Breast epithelium (tissue), 3 donors: Measurements from ENCODE around the gene TNFRSF6B.

ENCODE experiments used
- CTCF ChIP-seq, 3 donors: fragments of 450-650 bp; IDR thresholded peaks; one replicate each; pipeline ENCODE4 v1.5.1; 2016 to 2017; ENCODE audit warnings: antibody characterized with exemption in 3 of 3, mild to moderate bottlenecking in 3 of 3, moderate library complexity in 3 of 3
- POLR2A ChIP-seq: fragments of 450-650 bp; IDR thresholded peaks from one replicate; pipeline ENCODE4 v1.6.1; 2016; ENCODE audit warnings: antibody characterized with exemption, mild to moderate bottlenecking, moderate library complexity
- POLR2AphosphoS5 ChIP-seq, 3 donors: sonication (generic); formaldehyde crosslinking; IDR thresholded peaks; one replicate each; pipeline ENCODE4 v1.6.1; 2017; ENCODE audit warnings: antibody characterized with exemption in 3 of 3

- no peak for TF ChIP-seq CTCF (IDR thresholded peaks at IDR 0.05)
- TF ChIP-seq POLR2A: no peak
- TF ChIP-seq POLR2AphosphoS5 (IDR thresholded peaks at IDR 0.05): no peak
Observed at GRCh38 chr20:63741354-63741675, 44.9 kb downstream of the TNFRSF6B start.
